ENCODE results near the gene UBFD1. TPM values are rescaled to one million over a fixed set of nuclear protein-coding genes. Genes with fewer than 3 reads are reported as not detected.

The UBFD1 gene
- total and polyA plus RNA-seq, 3 donors from 2014 or later = 76.8 to 275 (median 269) TPM

DNA sequence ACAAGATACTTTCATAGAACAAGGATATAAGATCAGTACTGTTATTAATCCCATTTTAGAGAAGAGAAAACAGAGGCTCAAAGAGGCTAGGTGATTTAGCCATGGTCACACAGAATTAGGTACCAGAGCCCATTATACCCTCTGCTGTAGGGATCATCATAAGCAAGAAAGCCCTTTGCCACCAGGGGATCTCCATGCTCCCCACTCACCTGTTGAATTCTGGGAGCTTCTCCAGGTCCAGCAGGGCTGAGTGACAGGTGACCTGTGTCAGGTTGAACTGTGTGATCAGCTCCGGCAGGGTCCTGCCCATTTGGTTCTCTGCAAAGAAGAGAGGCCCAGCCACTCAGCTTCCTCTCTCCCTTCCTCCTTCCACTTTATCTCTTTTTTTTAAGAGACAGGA, 25.1 kb upstream of the UBFD1 start:
- no peak for DNase-seq
- WGBS, 2 donors = 89 to 100% methylated on average over 1 of the region's 1 CpG
- TF ChIP-seq, protein P1, sequence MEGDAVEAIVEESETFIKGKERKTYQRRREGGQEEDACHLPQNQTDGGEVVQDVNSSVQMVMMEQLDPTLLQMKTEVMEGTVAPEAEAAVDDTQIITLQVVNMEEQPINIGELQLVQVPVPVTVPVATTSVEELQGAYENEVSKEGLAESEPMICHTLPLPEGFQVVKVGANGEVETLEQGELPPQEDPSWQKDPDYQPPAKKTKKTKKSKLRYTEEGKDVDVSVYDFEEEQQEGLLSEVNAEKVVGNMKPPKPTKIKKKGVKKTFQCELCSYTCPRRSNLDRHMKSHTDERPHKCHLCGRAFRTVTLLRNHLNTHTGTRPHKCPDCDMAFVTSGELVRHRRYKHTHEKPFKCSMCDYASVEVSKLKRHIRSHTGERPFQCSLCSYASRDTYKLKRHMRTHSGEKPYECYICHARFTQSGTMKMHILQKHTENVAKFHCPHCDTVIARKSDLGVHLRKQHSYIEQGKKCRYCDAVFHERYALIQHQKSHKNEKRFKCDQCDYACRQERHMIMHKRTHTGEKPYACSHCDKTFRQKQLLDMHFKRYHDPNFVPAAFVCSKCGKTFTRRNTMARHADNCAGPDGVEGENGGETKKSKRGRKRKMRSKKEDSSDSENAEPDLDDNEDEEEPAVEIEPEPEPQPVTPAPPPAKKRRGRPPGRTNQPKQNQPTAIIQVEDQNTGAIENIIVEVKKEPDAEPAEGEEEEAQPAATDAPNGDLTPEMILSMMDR (IDR thresholded peaks at IDR 0.05) = no peak
- no peak for TF ChIP-seq POLR2A (IDR thresholded peaks at IDR 0.05)
- Histone ChIP-seq H3K27ac (no peak overlapping the region), H3K4me3 (no peak overlapping the region), H3K4me1 (no peaks in the 10 kb centered on the region), H3K9me3 (no peaks in the 10 kb centered on the region), H3K27me3 (no peaks in the 10 kb centered on the region), H3K36me3 (ENCODE audit: low read depth, missing control alignments) (no peaks in the 10 kb centered on the region)
- intact Hi-C loops (cut with DNase I; ENCODE audit: low total_unique reads) = no loop called here

DNA sequence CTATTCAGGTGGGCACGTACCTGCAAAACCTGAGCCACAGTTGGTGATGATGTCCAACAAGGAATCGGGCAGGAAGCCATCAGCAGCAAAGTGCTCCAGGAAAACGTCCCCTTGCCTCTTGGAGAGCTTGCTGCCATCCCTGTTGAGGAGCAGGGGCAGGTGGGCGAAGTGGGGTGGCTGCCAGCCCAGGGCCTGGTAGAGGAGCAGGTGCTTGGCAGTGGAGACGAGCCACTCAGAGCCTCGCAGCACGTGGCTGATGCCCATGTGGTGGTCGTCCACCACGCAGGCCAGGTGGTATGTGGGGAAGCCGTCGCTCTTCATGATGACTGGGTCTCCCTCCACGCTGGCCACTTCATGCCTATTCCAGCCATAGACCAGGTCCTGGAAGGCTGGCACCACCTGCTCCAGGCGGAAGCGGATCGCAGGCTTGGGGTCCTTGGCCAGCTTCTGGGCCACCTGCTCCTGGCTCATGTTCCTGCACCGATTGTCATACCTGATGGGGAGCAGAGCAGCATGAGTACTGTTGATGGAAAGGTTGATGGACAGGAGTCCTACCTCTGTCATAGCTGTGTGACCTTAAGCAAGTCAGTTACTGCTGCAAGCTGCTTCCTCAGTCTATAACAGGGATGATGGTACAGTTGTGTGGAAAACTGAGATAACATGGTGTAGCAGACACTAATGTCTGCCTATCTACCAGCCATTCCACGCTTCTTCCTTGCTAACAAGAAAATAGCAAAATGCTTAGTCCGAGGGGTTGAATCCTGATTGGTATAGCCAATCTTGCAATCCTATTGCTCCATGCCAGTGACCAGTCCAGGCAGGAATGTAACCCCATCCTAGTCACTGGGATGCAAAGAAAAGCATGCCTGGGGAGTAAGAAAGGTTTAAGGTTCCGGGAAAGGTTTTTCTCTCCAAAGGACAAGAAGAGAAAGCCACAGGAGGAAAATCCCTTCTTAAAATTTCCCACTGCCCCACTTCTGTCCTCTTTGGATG, 22.4 kb upstream of the UBFD1 start:
- no peak overlapping the region for H3K27ac ChIP-seq
- intact Hi-C loops (cut with DNase I; ENCODE audit: low total_unique reads) = no loop called here
- no peak overlapping the region for H3K4me3 ChIP-seq
- no peaks in the 10 kb centered on the region for H3K36me3 ChIP-seq (ENCODE audit: low read depth, missing control alignments)
- DNase-seq = no peak
- H3K4me1 ChIP-seq = no peaks in the 10 kb centered on the region
- WGBS, 2 donors = 93% methylated on average over 18 to 19 of the region's 19 CpGs
- H3K27me3 ChIP-seq = no peaks in the 10 kb centered on the region
- TF ChIP-seq POLR2A (IDR thresholded peaks at IDR 0.05) = no peak
- TF ChIP-seq, protein P1 (IDR thresholded peaks at IDR 0.05) = no peak
- no peaks in the 10 kb centered on the region for H3K9me3 ChIP-seq

DNA sequence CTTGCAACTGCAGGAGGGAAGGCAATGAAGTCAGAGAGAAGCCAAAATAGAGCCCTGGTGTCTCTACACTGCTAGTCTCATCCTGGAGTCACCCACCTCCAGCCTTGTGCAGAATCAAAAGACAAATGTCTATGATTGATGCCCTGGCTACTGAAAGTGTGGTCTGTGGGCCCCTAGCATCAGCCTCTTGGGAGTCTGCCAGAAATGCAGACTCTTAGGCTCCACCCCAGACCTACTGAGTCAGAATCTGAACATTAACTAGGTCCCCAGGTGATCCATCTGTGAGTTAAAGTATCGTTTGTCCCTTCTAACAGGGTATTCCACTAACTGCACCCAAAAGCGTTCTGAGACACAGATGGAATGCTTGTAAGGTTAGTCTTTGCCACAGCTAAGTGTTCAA, 21.6 kb upstream of the UBFD1 start:
- no peak for DNase-seq
- no peaks in the 10 kb centered on the region for H3K4me1 ChIP-seq
- intact Hi-C loops (cut with DNase I; ENCODE audit: low total_unique reads) = no loop called here
- H3K9me3 ChIP-seq = no peaks in the 10 kb centered on the region
- 67 to 93% methylated on average over 1 to 2 of the region's 2 CpGs for WGBS, 2 donors
- no peak for TF ChIP-seq POLR2A (IDR thresholded peaks at IDR 0.05)
- no peaks in the 10 kb centered on the region for H3K36me3 ChIP-seq (ENCODE audit: low read depth, missing control alignments)
- H3K27me3 ChIP-seq = no peaks in the 10 kb centered on the region
- no peak overlapping the region for H3K4me3 ChIP-seq
- no peak overlapping the region for H3K27ac ChIP-seq

DNA sequence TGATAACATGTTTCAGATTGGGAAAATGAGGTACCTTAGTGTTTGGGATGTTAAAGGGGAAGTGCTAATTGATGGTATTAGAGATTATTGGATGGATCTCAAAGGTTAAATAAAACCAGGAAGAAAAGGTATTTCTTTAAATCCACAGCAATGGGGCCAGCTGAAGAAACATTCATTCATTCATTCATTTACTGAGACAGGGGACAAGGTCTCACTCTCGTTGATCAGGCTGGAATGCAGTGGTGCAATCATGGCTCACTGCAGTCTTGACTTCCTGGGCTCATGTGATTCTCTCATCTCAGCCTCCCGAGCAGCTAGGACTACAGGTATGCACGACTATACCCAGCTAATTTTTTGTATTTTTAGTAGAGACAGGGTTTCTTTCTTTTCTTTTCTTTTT, 20.1 kb upstream of the UBFD1 start:
- Histone ChIP-seq H3K27me3 (no peaks in the 10 kb centered on the region), H3K36me3 (ENCODE audit: low read depth, missing control alignments) (no peaks in the 10 kb centered on the region), H3K27ac (no peak overlapping the region), H3K9me3 (no peaks in the 10 kb centered on the region), H3K4me3 (no peak overlapping the region), H3K4me1 (no peaks in the 10 kb centered on the region)
- 66 to 87% methylated on average over 3 of the region's 3 CpGs for WGBS, 2 donors
- no peak for TF ChIP-seq POLR2A (IDR thresholded peaks at IDR 0.05)
- TF ChIP-seq, protein P1 (IDR thresholded peaks at IDR 0.05) = no peak
- intact Hi-C loops (cut with DNase I; ENCODE audit: low total_unique reads) = no loop called here
- DNase-seq = no peak

DNA sequence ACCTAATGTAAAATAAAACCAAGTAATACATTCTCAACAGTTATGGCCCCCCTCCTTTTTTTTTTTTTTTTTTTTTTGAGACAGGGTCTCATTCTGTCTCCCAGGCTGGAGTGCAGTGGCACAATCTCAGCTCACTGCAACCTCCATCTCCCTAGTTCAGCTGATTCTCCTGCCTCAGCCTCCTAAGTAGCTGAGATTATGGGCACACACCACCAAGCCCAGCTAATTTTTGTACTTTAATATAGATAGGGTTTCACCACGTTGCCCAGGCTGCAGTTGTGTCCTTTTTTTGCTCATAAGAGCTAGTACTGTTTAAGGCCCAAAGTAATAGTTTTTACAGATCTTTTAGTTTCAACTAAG, 18.6 kb upstream of the UBFD1 start:
- Histone ChIP-seq H3K4me1 (no peaks in the 10 kb centered on the region), H3K27ac (no peak overlapping the region), H3K4me3 (no peak overlapping the region), H3K27me3 (no peaks in the 10 kb centered on the region), H3K36me3 (ENCODE audit: low read depth, missing control alignments) (no peaks in the 10 kb centered on the region), H3K9me3 (no peaks in the 10 kb centered on the region)
- no peak for TF ChIP-seq POLR2A (IDR thresholded peaks at IDR 0.05)
- TF ChIP-seq, protein P1 (IDR thresholded peaks at IDR 0.05) = no peak
- intact Hi-C loops (cut with DNase I; ENCODE audit: low total_unique reads) = no loop called here
- 89 to 90% methylated on average over 1 of the region's 1 CpG for WGBS, 2 donors
- no peak for DNase-seq
